ENCODE results near the gene HOXB9.

DNA sequence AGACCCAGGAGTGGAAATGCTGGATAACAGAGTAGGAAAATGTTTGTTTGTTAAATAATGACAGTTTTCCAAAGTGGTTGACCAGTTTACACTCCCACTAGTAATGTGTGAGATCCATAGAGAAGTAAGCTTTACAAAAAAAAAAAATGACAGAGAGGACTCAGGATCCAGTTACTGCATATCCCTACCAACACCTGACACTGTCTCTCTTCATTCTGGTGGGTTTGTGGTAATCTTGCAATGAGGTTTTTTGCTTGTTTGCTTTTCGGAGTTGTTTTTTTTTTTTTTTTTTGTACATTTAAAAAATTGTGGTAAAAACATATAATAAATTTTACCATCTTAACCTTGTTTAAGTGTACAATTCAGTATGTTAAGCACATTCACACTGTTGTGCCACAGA lies 23.6 kb upstream of the HOXB9 start:
- TF ChIP-seq, protein P1, sequence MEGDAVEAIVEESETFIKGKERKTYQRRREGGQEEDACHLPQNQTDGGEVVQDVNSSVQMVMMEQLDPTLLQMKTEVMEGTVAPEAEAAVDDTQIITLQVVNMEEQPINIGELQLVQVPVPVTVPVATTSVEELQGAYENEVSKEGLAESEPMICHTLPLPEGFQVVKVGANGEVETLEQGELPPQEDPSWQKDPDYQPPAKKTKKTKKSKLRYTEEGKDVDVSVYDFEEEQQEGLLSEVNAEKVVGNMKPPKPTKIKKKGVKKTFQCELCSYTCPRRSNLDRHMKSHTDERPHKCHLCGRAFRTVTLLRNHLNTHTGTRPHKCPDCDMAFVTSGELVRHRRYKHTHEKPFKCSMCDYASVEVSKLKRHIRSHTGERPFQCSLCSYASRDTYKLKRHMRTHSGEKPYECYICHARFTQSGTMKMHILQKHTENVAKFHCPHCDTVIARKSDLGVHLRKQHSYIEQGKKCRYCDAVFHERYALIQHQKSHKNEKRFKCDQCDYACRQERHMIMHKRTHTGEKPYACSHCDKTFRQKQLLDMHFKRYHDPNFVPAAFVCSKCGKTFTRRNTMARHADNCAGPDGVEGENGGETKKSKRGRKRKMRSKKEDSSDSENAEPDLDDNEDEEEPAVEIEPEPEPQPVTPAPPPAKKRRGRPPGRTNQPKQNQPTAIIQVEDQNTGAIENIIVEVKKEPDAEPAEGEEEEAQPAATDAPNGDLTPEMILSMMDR (IDR thresholded peaks at IDR 0.05) = no peak
- TF ChIP-seq EP300 (IDR thresholded peaks at IDR 0.05) = no peak
